K562 (cell line): ENCODE results near the gene SKIDA1. TPM values are rescaled to one million over a fixed set of nuclear protein-coding genes. Genes with fewer than 3 reads are reported as not detected.
A peak's percentile ranks its signal among the peaks of the same experiment; 100 is the strongest.

Experiments used
- ARNT ChIP-seq, 2 experiments: fragments of 450-650 bp; IDR thresholded peaks; 2 replicates each; pipeline ENCODE4 v1.6.1; 2016; ENCODE audit warnings: mild to moderate bottlenecking in 1 of 2
- ESRRA ChIP-seq: fragments of 450-650 bp; IDR thresholded peaks from 2 replicates; pipeline ENCODE4 v1.6.1; 2014; ENCODE audit warnings: low read depth, mild to moderate bottlenecking, moderate library complexity, borderline replicate concordance
- NR2C2 ChIP-seq, 2 experiments: fragments of 200-800 bp in 1 of 2; sonication (Bioruptor generic) in 1 of 2; sonication (generic) in 1 of 2; formaldehyde crosslinking in 1 of 2; IDR thresholded peaks; 2 replicates each; pipeline versions ENCODE4 v1.6.1 to v1.8.0; 2016 to 2022; ENCODE audit warnings: mild to moderate bottlenecking in 1 of 2, missing compliant biosample characterization in 1 of 2, missing genetic modification characterization in 1 of 2, missing genetic modification reagents in 1 of 2
- PCBP1 ChIP-seq: fragments of 200-400 bp; formaldehyde crosslinking; IDR thresholded peaks from 2 replicates; pipeline ENCODE4 v1.6.1; 2018; ENCODE audit warnings: mild to moderate bottlenecking, low read depth, low read length; ENCODE audit not compliant: poor library complexity, severe bottlenecking
- TSC22D4 ChIP-seq: fragments of 450-650 bp; IDR thresholded peaks from 2 replicates; pipeline ENCODE4 v1.6.1; 2016; ENCODE audit warnings: missing genetic modification characterization, missing biosample characterization, control low read depth
- ZFP91 ChIP-seq: sonication (generic); formaldehyde crosslinking; IDR thresholded peaks from 2 replicates; pipeline ENCODE4 v1.8.0; 2022; ENCODE audit warnings: mild to moderate bottlenecking, missing genetic modification reagents
- polyA plus RNA-seq, 8 experiments: library from polyadenylated mRNA; depleted of rRNA in 4 of 8; stranded (reverse) in 5 of 8; unstranded in 3 of 8; fragments of >200 nt; fragmentation: Nextera tagmentation in 2 of 8; fragmentation: Illumina TruSeq in 1 of 8; extraction: Ambion mirVana in 2 of 8; extraction: Trizol in 1 of 8; gene quantifications; 2 replicates each; pipeline versions ENCODE4 v1.2.1 to v1.2.3, GENCODE V29; 2011 to 2014; ENCODE audit warnings: inconsistent platforms in 1 of 8, missing spikeins in 1 of 8
- total RNA-seq, 7 experiments: library from RNA; depleted of rRNA in 6 of 7; stranded (reverse); fragments of >200 nt in 6 of 7; fragmentation: Illumina TruSeq in 2 of 7; extraction: Trizol in 2 of 7; gene quantifications; 2 replicates each; pipeline versions ENCODE4 v1.2.1 to v1.2.3, GENCODE V29; 2011 to 2021; ENCODE audit warnings: low replicate concordance in 1 of 7
- TF ChIP-seq, protein P1 (sequence below): fragments of 450-650 bp; formaldehyde crosslinking; IDR thresholded peaks from 2 replicates; pipeline ENCODE4 v1.4.0; 2022; ENCODE audit warnings: missing genetic modification characterization
- TF ChIP-seq, protein P2 (sequence below): fragments of 200-600 bp; sonication (generic); IDR thresholded peaks from one replicate; pipeline ENCODE4 v1.6.1; 2012; ENCODE audit warnings: mild to moderate bottlenecking, low read depth, low read length, inconsistent platforms
- TF ChIP-seq, protein P3 (sequence below): sonication (generic); formaldehyde crosslinking; IDR thresholded peaks from 2 replicates; pipeline ENCODE4 v1.4.0; 2020; ENCODE audit warnings: mild to moderate bottlenecking, missing genetic modification reagents

The SKIDA1 gene
- total and polyA plus RNA-seq, 9 of the 15 experiments (the other 6 are each of a cell fraction or from before 2014, with no cell fraction given) = 0.05 to 1.1 (median 0.42) TPM

DNA sequence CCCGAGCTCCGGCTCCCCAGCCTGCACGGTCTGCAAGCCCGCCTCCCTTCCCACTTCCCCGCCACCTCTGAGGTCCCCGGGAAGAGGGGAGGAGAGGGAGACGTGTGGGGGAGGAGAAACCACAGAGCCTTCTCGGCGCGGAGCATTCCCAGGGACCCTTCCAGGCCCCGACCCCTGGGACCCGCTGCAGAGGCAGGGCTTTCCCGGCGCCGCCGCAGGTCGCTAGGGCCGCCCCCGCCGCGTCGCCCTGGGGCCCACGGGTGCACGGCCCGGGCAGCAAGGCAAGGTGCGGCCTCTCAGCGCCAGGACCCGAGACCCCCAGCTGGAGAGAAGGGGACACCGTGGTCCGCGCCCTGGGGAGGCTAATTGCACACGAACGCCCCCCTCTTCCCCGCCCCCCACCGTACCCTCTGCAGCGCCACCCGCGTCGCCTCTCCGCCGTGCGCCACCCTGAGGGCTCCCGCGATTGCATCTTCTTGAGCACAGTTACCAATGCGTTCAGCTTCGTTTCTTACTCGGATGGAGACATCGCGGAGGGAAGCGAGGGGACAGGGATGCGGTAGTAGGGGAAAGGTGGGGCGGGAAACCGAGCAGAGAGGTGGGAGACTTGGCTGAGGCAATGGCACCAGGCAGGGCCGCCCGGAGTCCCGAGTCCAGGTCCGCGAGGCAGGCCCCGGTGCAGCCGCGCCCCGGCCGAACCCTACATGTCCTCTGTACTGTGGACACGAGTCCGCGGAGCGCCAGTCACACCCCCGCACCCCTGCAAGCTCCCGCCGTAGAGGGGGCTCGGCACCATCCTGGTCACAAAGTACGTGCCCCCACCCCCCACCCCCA lies 28.9 kb downstream of the SKIDA1 start (continued):
- TF ChIP-seq, protein P1, sequence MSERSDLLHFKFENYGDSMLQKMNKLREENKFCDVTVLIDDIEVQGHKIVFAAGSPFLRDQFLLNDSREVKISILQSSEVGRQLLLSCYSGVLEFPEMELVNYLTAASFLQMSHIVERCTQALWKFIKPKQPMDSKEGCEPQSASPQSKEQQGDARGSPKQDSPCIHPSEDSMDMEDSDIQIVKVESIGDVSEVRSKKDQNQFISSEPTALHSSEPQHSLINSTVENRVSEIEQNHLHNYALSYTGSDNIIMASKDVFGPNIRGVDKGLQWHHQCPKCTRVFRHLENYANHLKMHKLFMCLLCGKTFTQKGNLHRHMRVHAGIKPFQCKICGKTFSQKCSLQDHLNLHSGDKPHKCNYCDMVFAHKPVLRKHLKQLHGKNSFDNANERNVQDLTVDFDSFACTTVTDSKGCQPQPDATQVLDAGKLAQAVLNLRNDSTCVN (CRISPR knock-in tag) = no peak
- peak; percentile 44 for TF ChIP-seq PCBP1
- TF ChIP-seq NR2C2 (CRISPR knock-in tag; IDR thresholded peaks at IDR 0.05) = no peak
- no peak for TF ChIP-seq NR2C2 (tag; IDR thresholded peaks at IDR 0.05)
- no peak for TF ChIP-seq TSC22D4 (tag)
- 0 out of 2 replicates have a peak, but pooled peaks have one; percentile 5 for TF ChIP-seq ESRRA
- TF ChIP-seq, protein P2, sequence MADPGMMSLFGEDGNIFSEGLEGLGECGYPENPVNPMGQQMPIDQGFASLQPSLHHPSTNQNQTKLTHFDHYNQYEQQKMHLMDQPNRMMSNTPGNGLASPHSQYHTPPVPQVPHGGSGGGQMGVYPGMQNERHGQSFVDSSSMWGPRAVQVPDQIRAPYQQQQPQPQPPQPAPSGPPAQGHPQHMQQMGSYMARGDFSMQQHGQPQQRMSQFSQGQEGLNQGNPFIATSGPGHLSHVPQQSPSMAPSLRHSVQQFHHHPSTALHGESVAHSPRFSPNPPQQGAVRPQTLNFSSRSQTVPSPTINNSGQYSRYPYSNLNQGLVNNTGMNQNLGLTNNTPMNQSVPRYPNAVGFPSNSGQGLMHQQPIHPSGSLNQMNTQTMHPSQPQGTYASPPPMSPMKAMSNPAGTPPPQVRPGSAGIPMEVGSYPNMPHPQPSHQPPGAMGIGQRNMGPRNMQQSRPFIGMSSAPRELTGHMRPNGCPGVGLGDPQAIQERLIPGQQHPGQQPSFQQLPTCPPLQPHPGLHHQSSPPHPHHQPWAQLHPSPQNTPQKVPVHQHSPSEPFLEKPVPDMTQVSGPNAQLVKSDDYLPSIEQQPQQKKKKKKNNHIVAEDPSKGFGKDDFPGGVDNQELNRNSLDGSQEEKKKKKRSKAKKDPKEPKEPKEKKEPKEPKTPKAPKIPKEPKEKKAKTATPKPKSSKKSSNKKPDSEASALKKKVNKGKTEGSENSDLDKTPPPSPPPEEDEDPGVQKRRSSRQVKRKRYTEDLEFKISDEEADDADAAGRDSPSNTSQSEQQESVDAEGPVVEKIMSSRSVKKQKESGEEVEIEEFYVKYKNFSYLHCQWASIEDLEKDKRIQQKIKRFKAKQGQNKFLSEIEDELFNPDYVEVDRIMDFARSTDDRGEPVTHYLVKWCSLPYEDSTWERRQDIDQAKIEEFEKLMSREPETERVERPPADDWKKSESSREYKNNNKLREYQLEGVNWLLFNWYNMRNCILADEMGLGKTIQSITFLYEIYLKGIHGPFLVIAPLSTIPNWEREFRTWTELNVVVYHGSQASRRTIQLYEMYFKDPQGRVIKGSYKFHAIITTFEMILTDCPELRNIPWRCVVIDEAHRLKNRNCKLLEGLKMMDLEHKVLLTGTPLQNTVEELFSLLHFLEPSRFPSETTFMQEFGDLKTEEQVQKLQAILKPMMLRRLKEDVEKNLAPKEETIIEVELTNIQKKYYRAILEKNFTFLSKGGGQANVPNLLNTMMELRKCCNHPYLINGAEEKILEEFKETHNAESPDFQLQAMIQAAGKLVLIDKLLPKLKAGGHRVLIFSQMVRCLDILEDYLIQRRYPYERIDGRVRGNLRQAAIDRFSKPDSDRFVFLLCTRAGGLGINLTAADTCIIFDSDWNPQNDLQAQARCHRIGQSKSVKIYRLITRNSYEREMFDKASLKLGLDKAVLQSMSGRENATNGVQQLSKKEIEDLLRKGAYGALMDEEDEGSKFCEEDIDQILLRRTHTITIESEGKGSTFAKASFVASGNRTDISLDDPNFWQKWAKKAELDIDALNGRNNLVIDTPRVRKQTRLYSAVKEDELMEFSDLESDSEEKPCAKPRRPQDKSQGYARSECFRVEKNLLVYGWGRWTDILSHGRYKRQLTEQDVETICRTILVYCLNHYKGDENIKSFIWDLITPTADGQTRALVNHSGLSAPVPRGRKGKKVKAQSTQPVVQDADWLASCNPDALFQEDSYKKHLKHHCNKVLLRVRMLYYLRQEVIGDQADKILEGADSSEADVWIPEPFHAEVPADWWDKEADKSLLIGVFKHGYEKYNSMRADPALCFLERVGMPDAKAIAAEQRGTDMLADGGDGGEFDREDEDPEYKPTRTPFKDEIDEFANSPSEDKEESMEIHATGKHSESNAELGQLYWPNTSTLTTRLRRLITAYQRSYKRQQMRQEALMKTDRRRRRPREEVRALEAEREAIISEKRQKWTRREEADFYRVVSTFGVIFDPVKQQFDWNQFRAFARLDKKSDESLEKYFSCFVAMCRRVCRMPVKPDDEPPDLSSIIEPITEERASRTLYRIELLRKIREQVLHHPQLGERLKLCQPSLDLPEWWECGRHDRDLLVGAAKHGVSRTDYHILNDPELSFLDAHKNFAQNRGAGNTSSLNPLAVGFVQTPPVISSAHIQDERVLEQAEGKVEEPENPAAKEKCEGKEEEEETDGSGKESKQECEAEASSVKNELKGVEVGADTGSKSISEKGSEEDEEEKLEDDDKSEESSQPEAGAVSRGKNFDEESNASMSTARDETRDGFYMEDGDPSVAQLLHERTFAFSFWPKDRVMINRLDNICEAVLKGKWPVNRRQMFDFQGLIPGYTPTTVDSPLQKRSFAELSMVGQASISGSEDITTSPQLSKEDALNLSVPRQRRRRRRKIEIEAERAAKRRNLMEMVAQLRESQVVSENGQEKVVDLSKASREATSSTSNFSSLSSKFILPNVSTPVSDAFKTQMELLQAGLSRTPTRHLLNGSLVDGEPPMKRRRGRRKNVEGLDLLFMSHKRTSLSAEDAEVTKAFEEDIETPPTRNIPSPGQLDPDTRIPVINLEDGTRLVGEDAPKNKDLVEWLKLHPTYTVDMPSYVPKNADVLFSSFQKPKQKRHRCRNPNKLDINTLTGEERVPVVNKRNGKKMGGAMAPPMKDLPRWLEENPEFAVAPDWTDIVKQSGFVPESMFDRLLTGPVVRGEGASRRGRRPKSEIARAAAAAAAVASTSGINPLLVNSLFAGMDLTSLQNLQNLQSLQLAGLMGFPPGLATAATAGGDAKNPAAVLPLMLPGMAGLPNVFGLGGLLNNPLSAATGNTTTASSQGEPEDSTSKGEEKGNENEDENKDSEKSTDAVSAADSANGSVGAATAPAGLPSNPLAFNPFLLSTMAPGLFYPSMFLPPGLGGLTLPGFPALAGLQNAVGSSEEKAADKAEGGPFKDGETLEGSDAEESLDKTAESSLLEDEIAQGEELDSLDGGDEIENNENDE = no peak
- TF ChIP-seq, protein P3, sequence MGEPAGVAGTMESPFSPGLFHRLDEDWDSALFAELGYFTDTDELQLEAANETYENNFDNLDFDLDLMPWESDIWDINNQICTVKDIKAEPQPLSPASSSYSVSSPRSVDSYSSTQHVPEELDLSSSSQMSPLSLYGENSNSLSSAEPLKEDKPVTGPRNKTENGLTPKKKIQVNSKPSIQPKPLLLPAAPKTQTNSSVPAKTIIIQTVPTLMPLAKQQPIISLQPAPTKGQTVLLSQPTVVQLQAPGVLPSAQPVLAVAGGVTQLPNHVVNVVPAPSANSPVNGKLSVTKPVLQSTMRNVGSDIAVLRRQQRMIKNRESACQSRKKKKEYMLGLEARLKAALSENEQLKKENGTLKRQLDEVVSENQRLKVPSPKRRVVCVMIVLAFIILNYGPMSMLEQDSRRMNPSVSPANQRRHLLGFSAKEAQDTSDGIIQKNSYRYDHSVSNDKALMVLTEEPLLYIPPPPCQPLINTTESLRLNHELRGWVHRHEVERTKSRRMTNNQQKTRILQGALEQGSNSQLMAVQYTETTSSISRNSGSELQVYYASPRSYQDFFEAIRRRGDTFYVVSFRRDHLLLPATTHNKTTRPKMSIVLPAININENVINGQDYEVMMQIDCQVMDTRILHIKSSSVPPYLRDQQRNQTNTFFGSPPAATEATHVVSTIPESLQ (CRISPR knock-in tag) = no peak
- no peak for TF ChIP-seq ARNT (IDR thresholded peaks at IDR 0.05)
- peak; percentile 17; the same call in 1 of the 2 replicates for TF ChIP-seq ZFP91
